ENCODE data around the gene SLC35E1. TPM values are rescaled to one million over a fixed set of nuclear protein-coding genes. Genes with fewer than 3 reads are reported as not detected.
A peak's percentile ranks its signal among the peaks of the same experiment; 100 is the strongest.

SLC35E1 gene
- total and polyA plus RNA-seq, 11 donors: 20.4 to 44.0 (median 24.0) TPM

DNA sequence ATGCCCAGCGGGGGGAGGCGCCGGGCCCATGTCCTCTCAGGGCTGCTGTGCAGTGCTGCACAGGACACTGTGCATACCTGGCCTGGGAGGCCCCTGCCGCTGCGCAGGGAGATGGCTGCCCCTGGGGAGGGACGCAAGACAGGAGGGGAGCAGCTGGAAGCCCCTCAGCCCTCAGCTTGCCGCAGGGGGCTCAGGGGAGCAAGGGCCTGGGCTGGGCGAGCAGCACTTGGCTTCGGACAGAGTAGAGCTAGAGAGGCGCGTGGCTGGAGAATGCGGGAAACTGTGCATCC is 40.9 kb downstream of the SLC35E1 start:
- no peak overlapping the region for H3K4me3 ChIP-seq
- ATAC-seq: no peak
- no peaks in the 10 kb centered on the region for H3K27me3 ChIP-seq
- intact Hi-C loops (cut with DNase I): no loop called here
- TF ChIP-seq, protein P1, sequence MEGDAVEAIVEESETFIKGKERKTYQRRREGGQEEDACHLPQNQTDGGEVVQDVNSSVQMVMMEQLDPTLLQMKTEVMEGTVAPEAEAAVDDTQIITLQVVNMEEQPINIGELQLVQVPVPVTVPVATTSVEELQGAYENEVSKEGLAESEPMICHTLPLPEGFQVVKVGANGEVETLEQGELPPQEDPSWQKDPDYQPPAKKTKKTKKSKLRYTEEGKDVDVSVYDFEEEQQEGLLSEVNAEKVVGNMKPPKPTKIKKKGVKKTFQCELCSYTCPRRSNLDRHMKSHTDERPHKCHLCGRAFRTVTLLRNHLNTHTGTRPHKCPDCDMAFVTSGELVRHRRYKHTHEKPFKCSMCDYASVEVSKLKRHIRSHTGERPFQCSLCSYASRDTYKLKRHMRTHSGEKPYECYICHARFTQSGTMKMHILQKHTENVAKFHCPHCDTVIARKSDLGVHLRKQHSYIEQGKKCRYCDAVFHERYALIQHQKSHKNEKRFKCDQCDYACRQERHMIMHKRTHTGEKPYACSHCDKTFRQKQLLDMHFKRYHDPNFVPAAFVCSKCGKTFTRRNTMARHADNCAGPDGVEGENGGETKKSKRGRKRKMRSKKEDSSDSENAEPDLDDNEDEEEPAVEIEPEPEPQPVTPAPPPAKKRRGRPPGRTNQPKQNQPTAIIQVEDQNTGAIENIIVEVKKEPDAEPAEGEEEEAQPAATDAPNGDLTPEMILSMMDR (IDR thresholded peaks at IDR 0.05): no peak
- no peak for TF ChIP-seq POLR2A (IDR thresholded peaks at IDR 0.05)
- no peaks in the 10 kb centered on the region for H3K4me1 ChIP-seq
- H3K36me3 ChIP-seq: peaks cover 3 to 100% (median 98%) of the 10 kb centered on the region in 9 donors
- no peak overlapping the region for H3K27ac ChIP-seq
- H3K9me3 ChIP-seq: no peaks in the 10 kb centered on the region
- DNase-seq: no peak
- WGBS, 4 donors: 85 to 98% (median 94%) methylated on average over 8 to 12 of the region's 12 CpGs

DNA sequence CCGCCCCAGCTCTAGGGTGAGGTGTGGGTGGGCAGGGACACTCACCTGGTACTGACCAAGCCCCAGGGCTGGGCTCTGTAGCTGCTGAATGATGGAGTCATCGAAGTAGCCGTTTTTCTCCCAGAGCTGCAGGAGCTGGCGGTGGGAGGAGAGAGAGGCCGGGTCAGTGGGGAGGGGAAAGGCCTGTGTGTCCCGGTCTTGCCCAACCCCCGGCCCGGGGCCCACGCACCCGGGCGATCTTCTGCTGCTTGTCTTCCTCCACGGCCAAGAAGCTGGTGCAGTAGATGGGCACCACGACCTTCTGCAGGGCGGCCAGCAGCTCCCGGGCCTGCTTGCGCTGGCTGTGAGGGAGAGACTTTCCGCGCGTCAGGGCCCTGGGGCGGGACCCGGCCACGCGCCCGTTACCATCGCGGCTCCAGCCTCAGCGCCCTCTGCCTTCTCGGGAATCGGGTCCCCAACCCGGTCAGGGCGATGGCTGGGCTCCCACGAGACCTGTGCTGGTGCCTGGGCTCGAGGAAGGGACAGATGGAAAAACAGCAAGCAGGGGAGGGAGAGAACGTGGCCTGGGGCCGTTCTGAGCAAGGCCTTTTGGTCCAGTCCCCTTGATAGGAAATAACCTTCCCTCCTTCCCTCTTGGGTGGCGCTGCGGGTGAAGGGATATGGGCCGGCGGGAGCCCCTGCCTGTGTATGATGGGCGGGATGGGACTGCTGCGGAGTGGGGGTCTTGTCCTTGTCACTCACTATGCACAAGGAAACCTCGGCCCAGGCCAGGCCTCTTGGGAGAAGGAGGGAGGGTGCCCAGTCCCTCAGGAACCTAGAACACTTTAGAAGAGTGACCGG is 41.5 kb downstream of the SLC35E1 start:
- DNase-seq: no peak
- intact Hi-C loops (cut with DNase I): no loop called here
- no peak for ATAC-seq
- Histone ChIP-seq H3K27me3 (no peaks in the 10 kb centered on the region), H3K36me3 (peaks cover 6 to 100% (median 100%) of the 10 kb centered on the region in 9 donors), H3K9me3 (no peaks in the 10 kb centered on the region), H3K4me3 (no peak overlapping the region), H3K4me1 (no peaks in the 10 kb centered on the region), H3K27ac (no peak overlapping the region)
- no peak for TF ChIP-seq POLR2A (IDR thresholded peaks at IDR 0.05)
- TF ChIP-seq, protein P1 (IDR thresholded peaks at IDR 0.05): no peak
- WGBS, 4 donors: 90 to 94% (median 93%) methylated on average over 36 to 43 of the region's 43 CpGs

DNA sequence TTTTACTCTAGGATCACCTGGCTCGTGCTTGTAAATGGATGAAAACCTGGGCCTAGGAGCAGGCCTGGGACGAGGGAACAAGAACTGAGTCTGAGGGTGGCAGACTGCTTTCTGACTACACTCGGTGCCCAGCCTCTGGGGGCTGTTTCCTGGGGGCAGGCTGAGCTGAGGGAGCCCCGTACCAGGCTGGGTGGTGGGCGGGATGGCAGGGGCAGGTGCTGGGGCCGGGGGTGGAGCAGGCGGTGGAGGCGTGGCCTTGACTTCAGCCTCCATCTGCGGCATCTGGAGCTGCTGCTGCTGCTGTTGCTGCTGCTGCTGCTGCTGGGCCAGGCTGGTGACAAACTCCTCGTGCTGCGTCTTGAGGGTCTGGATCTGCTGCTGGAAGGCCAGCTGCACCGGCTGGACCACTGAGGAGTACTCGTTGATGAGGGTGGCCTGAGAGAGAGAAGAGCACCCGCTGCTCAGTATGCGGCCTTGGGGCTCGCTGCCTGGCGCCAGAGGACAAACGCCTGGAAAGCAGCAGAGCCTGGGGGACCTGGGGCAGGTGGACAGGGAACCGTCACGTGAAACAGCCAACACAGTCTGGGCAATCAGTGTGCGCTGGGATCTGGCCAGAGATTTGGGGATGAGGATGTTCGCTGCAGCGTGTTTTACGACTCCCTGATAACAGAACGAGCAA is 42.6 kb downstream of the SLC35E1 start:
- Histone ChIP-seq H3K27me3 (no peaks in the 10 kb centered on the region), H3K4me1 (no peaks in the 10 kb centered on the region), H3K9me3 (no peaks in the 10 kb centered on the region), H3K27ac (no peak overlapping the region), H3K4me3 (no peak overlapping the region), H3K36me3 (peaks cover 8 to 100% (median 100%) of the 10 kb centered on the region in 9 donors)
- no peak for DNase-seq
- TF ChIP-seq, protein P1 (IDR thresholded peaks at IDR 0.05): no peak
- TF ChIP-seq POLR2A (IDR thresholded peaks at IDR 0.05): no peak
- ATAC-seq: no peak
- intact Hi-C loops (cut with DNase I): no loop called here
- WGBS, 4 donors: 91 to 93% (median 91%) methylated on average over 22 to 25 of the region's 25 CpGs

DNA sequence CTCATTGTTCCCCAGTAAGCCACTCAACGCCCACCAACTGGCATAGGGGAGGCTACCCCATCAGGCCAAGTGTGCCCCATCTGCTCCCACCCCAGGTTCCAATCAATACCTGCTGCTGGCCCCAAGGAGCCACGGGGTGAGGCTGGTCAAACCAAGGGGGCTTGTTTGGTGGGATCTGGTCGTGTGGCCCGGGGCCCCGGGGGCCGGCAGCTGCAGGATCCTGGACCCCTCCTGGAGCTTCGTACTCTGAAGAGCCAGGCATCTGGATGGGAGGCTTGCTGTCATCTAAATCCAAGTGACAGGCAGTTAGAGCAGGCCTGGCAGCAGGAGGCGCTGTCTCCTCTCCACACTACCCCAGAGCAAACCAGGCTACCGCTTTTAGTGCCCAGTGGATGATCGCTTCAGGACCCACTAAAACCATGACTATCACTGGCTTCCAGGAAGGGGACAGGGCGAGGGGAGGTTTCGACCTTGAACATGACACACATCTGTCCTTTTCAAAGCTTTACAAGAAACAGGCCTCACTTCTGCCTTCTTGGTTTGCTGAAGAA is 44.2 kb downstream of the SLC35E1 start:
- ATAC-seq (no peak), DNase-seq (no peak)
- Histone ChIP-seq H3K9me3 (no peaks in the 10 kb centered on the region), H3K27me3 (no peaks in the 10 kb centered on the region), H3K4me1 (no peaks in the 10 kb centered on the region), H3K27ac (no peak overlapping the region), H3K36me3 (peaks cover 8 to 100% (median 100%) of the 10 kb centered on the region in 9 donors), H3K4me3 (no peak overlapping the region)
- TF ChIP-seq POLR2A (IDR thresholded peaks at IDR 0.05): no peak
- TF ChIP-seq, protein P1 (IDR thresholded peaks at IDR 0.05): peak in 5 of 12 donors; percentile 14 to 27 (median 23)
- 89 to 93% (median 90%) methylated on average over 10 to 12 of the region's 12 CpGs for WGBS, 4 donors
- intact Hi-C loops (cut with DNase I): no loop called here

Data from heart left ventricle (tissue), 16 donors.